DMS53 treated with DMSO at 0.1 percent for 48 hours (cell line): ENCODE data around the gene PRR36.

Source experiments
- DNase-seq: peaks from one replicate; lab custom pipeline; 2025; ENCODE audit not compliant: unreplicated experiment; lab: John Stamatoyannopoulos, UW

Gene PRR36

GRCh38 chr19:7820588-7820987 lies 53.6 kb downstream of the PRR36 start:
- DNase-seq, result no peak

DNA sequence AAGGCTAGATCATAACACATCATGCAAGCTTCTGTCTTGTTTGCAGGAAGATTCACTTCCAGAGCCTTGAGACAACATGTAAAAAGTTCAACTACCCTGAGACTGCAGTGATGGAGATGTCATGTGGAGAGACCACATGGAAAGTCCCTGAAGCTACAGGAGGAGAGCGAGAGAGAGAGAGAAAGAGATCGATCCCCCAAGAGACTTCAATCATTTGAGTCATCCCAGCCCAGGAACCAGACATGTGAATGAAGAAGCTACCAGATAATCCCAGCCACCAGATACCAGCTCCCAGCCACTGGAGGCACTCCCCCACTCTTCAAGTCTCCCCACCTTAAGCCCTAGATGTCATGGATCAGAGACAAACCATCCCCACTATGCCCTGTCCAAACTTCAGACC lies 54.9 kb downstream of the PRR36 start:
- no peak for DNase-seq

GRCh38 chr19:7818806-7819205 lies 55.4 kb downstream of the PRR36 start:
- no peak for DNase-seq
